HCT116 (cell line): Measurements from ENCODE around the gene DEXI. TPM values are rescaled to one million over a fixed set of nuclear protein-coding genes. Genes with fewer than 3 reads are reported as not detected.

Experiments
- ATAC-seq: fragments of 200-7000 bp; cut with Tn5 transposase; 2 replicates; pipeline ENCODE4 v1.9.1; 2020; ENCODE audit warnings: mild to moderate bottlenecking, moderate library complexity
- BruUV-seq: library from RNA; stranded (reverse); fragments of 400-500 nt; replicated peaks from 2 replicates; lab custom pipeline; 2021; lab: Mats Ljungman, UMichigan
- CTCF ChIA-PET: fragments of 300-600 bp; sonication (Branson Sonifier 250); formaldehyde crosslinking; loops from one replicate; lab custom pipeline; 2021; ENCODE audit warnings: antibody characterized with exemption; lab: Charles Lee
- POLR2A ChIA-PET: fragments of 300-600, 350-600 bp; sonication (Branson Sonifier 250); formaldehyde crosslinking; loops from one replicate; lab custom pipeline; 2021; ENCODE audit warnings: antibody characterized with exemption; lab: Charles Lee
- RAD21 ChIA-PET, 2 experiments: fragments of 300-600 bp; sonication (Branson Sonifier 250); formaldehyde crosslinking; loops; one replicate each; lab custom pipeline; 2023; ENCODE audit warnings: low total read pairs in 2 of 2; ENCODE audit not compliant: uncharacterized antibody in 2 of 2, unreplicated experiment in 2 of 2, low non-redundant PET in 1 of 2; lab: Charles Lee
- DNase-seq: peaks from one replicate; pipeline ENCODE4 v3.0.0-alpha.2; 2010; ENCODE audit warnings: low read depth, low spot score
- H2AFZ ChIP-seq: fragments of 200-600 bp; shearing (Covaris generic), sonication (generic); 2 replicates; pipeline ENCODE4 v1.6.1; 2017; ENCODE audit warnings: low read depth, mixed run types, mixed read lengths, antibody characterized with exemption, low read length; ENCODE audit not compliant: poor library complexity, severe bottlenecking
- H3K27ac ChIP-seq: 2 replicates; pipeline ENCODE4 v1.5.1; 2012; ENCODE audit warnings: low read depth, low read length
- H3K27me3 ChIP-seq: fragments of 200-600 bp; sonication (generic); 2 replicates; pipeline ENCODE4 v1.6.1; 2016; ENCODE audit warnings: mixed run types, low read length, mixed read lengths; ENCODE audit not compliant: insufficient read depth
- H3K36me3 ChIP-seq, 2 experiments: fragments of 200-500 bp in 1 of 2; fragments of 200-600 bp in 1 of 2; sonication (Bioruptor generic) in 1 of 2; sonication (generic) in 1 of 2; 2 replicates each; pipeline versions ENCODE4 v1.5.1 to v1.6.1; 2014 to 2016; ENCODE audit warnings: low read length in 2 of 2, inconsistent platforms in 1 of 2, mixed read lengths in 1 of 2, mixed run types in 1 of 2; ENCODE audit not compliant: insufficient read depth in 2 of 2, control insufficient read depth in 1 of 2
- H3K4me1 ChIP-seq, 2 experiments: fragments of 200-600 bp in 1 of 2; sonication (generic) in 1 of 2; 2 replicates each; pipeline versions ENCODE4 v1.5.1 to v1.6.1; 2012 to 2017; ENCODE audit warnings: low read length in 2 of 2, inconsistent platforms in 1 of 2, mild to moderate bottlenecking in 1 of 2, mixed read lengths in 1 of 2, mixed run types in 1 of 2, moderate library complexity in 1 of 2; ENCODE audit not compliant: insufficient read depth in 2 of 2, control insufficient read depth in 1 of 2
- H3K4me2 ChIP-seq: fragments of 200-600 bp; sonication (generic); 2 replicates; pipeline ENCODE4 v1.6.1; 2017; ENCODE audit warnings: mixed run types, low read length, mixed read lengths
- H3K4me3 ChIP-seq, 2 experiments: fragments of 200-600 bp in 1 of 2; sonication (generic) in 1 of 2; replicated peaks in 1 of 2; 2 replicates each; pipeline ENCODE4 v1.5.1; 2011 to 2016; ENCODE audit warnings: low read length in 2 of 2, control low read depth in 1 of 2, low read depth in 1 of 2, mild to moderate bottlenecking in 1 of 2, mixed read lengths in 1 of 2, mixed run types in 1 of 2
- H3K79me2 ChIP-seq: fragments of 200-600 bp; sonication (generic); 2 replicates; pipeline ENCODE4 v1.6.1; 2017; ENCODE audit warnings: mild to moderate bottlenecking, mixed run types, low read length, moderate library complexity, mixed read lengths; ENCODE audit not compliant: insufficient read depth
- H3K9ac ChIP-seq: fragments of 200-600 bp; sonication (generic); 2 replicates; pipeline ENCODE4 v1.6.1; 2016; ENCODE audit warnings: low read length, mixed read lengths
- H3K9me2 ChIP-seq: fragments of 200-600 bp; sonication (generic), shearing (Covaris generic); 2 replicates; pipeline ENCODE4 v1.6.1; 2017; ENCODE audit warnings: mixed run types, mild to moderate bottlenecking, moderate library complexity; ENCODE audit not compliant: insufficient read depth
- H3K9me3 ChIP-seq, 2 experiments: fragments of 200-500 bp in 1 of 2; fragments of 200-600 bp in 1 of 2; sonication (Bioruptor generic) in 1 of 2; sonication (generic) in 1 of 2; 2 replicates each; pipeline ENCODE4 v1.6.1; 2014 to 2017; ENCODE audit warnings: low read length in 2 of 2, mixed read lengths in 2 of 2, inconsistent platforms in 1 of 2, low read depth in 1 of 2, mild to moderate bottlenecking in 1 of 2, mixed run types in 1 of 2, moderate library complexity in 1 of 2; ENCODE audit not compliant: control insufficient read depth in 1 of 2, insufficient read depth in 1 of 2
- H4K20me1 ChIP-seq: fragments of 200-600 bp; sonication (generic), shearing (Covaris generic); 2 replicates; pipeline ENCODE4 v1.6.1; 2017; ENCODE audit warnings: mixed run types, mild to moderate bottlenecking, moderate library complexity; ENCODE audit not compliant: insufficient read depth
- EGR1 ChIP-seq: IDR thresholded peaks from 2 replicates; pipeline ENCODE4 v1.6.1; 2012; ENCODE audit warnings: low read depth
- EZH2 ChIP-seq: fragments of 200-600 bp; sonication (generic); IDR thresholded peaks from 2 replicates; pipeline ENCODE4 v1.6.1; 2017; ENCODE audit warnings: antibody characterized with exemption, mixed run types
- RAD21 ChIP-seq: IDR thresholded peaks from 2 replicates; pipeline ENCODE4 v1.6.1; 2012; ENCODE audit warnings: low read depth, mild to moderate bottlenecking
- SIN3A ChIP-seq: IDR thresholded peaks from 2 replicates; pipeline ENCODE4 v1.6.1; 2012; ENCODE audit warnings: low read depth
- intact Hi-C: fragments of 100-400 bp; cut with micrococcal nuclease; formaldehyde crosslinking; loops from 2 replicates; pipeline ENCODE4 v1.10.0; 2022
- total RNA-seq: library from RNA; stranded (reverse); gene quantifications from one replicate; pipeline ENCODE4 v1.2.1, GENCODE V29; 2021; ENCODE audit not compliant: unreplicated experiment
- TF ChIP-seq, protein P1 (sequence below): IDR thresholded peaks from 2 replicates; pipeline ENCODE4 v1.6.1; 2011; ENCODE audit warnings: mild to moderate bottlenecking, low read length, moderate library complexity; ENCODE audit not compliant: insufficient replicate concordance; ENCODE audit errors: extremely low read depth

Gene DEXI
- total RNA-seq, 1 experiment from 2014 or later = 37.8 TPM

DNA sequence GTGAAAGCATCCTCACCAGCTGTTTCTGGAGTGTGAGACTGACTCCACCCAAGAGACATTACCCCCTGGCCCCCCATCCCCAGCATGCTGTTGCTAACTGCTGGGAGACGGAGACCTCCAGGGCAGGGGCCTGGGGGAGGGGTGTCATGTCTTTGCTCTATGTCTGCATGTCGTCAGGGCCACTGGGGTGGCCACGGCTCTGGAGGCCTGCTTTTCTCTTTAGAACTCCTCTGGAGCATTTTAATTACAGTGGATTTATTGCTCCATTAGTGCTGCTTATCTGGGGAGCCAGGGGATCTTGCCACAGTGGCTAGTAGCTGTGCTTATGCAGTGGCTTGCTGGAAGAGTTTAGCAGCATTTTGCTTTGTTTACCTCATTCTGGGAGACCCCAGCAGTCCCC, 34.4 kb upstream of the DEXI start (continued):
- TF ChIP-seq, protein P1, sequence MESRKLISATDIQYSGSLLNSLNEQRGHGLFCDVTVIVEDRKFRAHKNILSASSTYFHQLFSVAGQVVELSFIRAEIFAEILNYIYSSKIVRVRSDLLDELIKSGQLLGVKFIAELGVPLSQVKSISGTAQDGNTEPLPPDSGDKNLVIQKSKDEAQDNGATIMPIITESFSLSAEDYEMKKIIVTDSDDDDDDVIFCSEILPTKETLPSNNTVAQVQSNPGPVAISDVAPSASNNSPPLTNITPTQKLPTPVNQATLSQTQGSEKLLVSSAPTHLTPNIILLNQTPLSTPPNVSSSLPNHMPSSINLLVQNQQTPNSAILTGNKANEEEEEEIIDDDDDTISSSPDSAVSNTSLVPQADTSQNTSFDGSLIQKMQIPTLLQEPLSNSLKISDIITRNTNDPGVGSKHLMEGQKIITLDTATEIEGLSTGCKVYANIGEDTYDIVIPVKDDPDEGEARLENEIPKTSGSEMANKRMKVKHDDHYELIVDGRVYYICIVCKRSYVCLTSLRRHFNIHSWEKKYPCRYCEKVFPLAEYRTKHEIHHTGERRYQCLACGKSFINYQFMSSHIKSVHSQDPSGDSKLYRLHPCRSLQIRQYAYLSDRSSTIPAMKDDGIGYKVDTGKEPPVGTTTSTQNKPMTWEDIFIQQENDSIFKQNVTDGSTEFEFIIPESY = no peak
- TF ChIP-seq RAD21 (no peak), SIN3A (no peak), EGR1 (no peak)

DNA sequence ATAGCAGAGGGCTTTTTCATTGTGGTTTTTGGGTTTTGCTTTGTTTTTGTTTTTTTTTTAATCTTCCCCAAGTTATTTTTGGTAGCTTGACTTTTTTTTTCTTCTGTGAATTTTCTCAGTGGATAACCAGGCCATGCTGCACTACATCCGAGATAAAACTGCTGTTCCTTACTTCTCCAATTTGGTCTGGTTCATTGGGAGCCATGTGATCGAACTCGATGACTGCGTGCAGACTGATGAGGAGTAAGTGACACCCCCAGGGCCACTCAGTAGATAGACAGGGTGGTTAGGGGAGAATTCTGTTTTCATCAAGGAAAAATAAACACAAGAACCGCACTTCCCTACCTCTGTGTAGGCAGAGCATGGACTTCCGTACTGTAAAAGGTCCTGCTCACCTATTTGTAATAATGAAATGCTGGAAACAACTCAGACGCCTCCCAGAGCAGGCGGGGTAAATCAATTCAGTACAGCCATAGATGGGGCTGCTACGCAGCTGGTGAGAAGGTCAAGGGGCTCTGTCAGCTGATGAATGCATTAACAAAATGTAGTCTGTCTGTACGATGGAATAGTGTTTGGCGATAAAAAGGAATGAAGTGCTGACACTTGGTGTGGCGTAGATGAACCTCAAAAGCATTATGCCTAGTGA, 30.7 kb upstream of the DEXI start:
- RAD21 ChIA-PET = interaction anchor here in 1 of 2 experiments (2.7 kb wide), 1 partner anchor 283 kb away, joined by 19 read pairs; the partner anchor contains the start of gene SOCS1
- Histone ChIP-seq H3K27me3 (no peaks in the 10 kb centered on the region), H2AFZ (no peak overlapping the region), H3K4me2 (no peak overlapping the region), H3K36me3 (peaks cover 2 to 14% of the 10 kb centered on the region in 2 experiments; a peak in 2 of 4 replicates)
- CTCF ChIA-PET = interaction anchor here (1.3 to 2.5 kb wide), 2 partner anchors 283 to 383 kb away, joined by 5 to 18 read pairs; partner anchors contain the start of gene SOCS1
- DNase-seq (no peak), ATAC-seq (no peak)
- POLR2A ChIA-PET = interaction anchor here (1.2 kb wide), 1 partner anchor 283 kb away, joined by 5 read pairs; the partner anchor contains the start of gene SOCS1
- intact Hi-C loops = loop anchor here (5.0 kb wide), 1 partner anchor 839 kb away; no protein-coding TSS in a partner anchor
- TF ChIP-seq EZH2 = no peak
- TF ChIP-seq, all 23 proteins: peak for 0
- no TSS peak for BruUV-seq
- Histone ChIP-seq H4K20me1 (no peaks in the 10 kb centered on the region), H3K27ac (no peak overlapping the region), H3K9me2 (no peaks in the 10 kb centered on the region), H3K9me3 (no peaks in the 10 kb centered on the region), H3K79me2 (no peaks in the 10 kb centered on the region), H3K4me3 (no peak overlapping the region), H3K9ac (no peak overlapping the region), H3K4me1 (no peaks in the 10 kb centered on the region; a peak in 1 of 4 replicates)
